ENCODE data around the gene MGME1.
"Not testable (repeated sequence)": the region's sequence is repeated elsewhere in the genome, so short reads cannot be mapped to it uniquely, and the experiment has no call there.

Gene MGME1

GRCh38 chr20:17941087-17941825 is 27.6 kb upstream of the MGME1 start:
- DNase-seq = no peak

GRCh38 chr20:17941826-17942196 is 27.0 kb upstream of the MGME1 start:
- DNase-seq = no peak

- DNase-seq = no peak
Observed at GRCh38 chr20:17943343-17943742, 25.5 kb upstream of the MGME1 start.

GRCh38 chr20:17944854-17945474 is 23.9 kb upstream of the MGME1 start:
- DNase-seq = no peak

- DNase-seq = no peak
Observed at GRCh38 chr20:17946040-17946439, 22.8 kb upstream of the MGME1 start.

- no peak for DNase-seq
Observed at GRCh38 chr20:17946572-17947473, 22.0 kb upstream of the MGME1 start.

GRCh38 chr20:17947474-17947815 is 21.4 kb upstream of the MGME1 start:
- no peak for DNase-seq

- no peak for DNase-seq
Observed at GRCh38 chr20:17948442-17948841, 20.4 kb upstream of the MGME1 start.

GRCh38 chr20:17949899-17950298 is 18.9 kb upstream of the MGME1 start:
- no peak for DNase-seq

- no peak for DNase-seq
Observed at GRCh38 chr20:17950670-17951069, 18.1 kb upstream of the MGME1 start.

- DNase-seq = no peak
Observed at GRCh38 chr20:17951323-17951722, 17.5 kb upstream of the MGME1 start.

- no peak for DNase-seq
Observed at GRCh38 chr20:17952692-17953684, 15.8 kb upstream of the MGME1 start.

GRCh38 chr20:17953935-17954334 is 14.9 kb upstream of the MGME1 start:
- DNase-seq = no peak

GRCh38 chr20:17955302-17955701 is 13.5 kb upstream of the MGME1 start:
- no peak for DNase-seq

- no peak for DNase-seq
Observed at GRCh38 chr20:17956099-17956685, 12.6 kb upstream of the MGME1 start.

- no peak for DNase-seq
Observed at GRCh38 chr20:17957505-17958363, 11.1 kb upstream of the MGME1 start.

- DNase-seq = no peak
Observed at GRCh38 chr20:17958373-17959256, 10.2 kb upstream of the MGME1 start.

GRCh38 chr20:17959257-17959627 is 9.6 kb upstream of the MGME1 start:
- no peak for DNase-seq

- DNase-seq = not testable (repeated sequence)
Observed at GRCh38 chr20:17960400-17960885, 8.4 kb upstream of the MGME1 start.
